22Rv1 (cell line): Measurements from ENCODE around the gene AMBN.

Experiments
- H3K27ac ChIP-seq: fragments of 450-650 bp; 2 replicates; pipeline ENCODE4 v1.5.1; 2017
- ZFX ChIP-seq: fragments of 450-650 bp; IDR thresholded peaks from 2 replicates; pipeline ENCODE4 v1.6.1; 2017; ENCODE audit warnings: antibody characterized with exemption, borderline replicate concordance
- TF ChIP-seq, protein P1 (sequence below): fragments of 450-650 bp; IDR thresholded peaks from 2 replicates; pipeline ENCODE4 v1.5.1; 2017; ENCODE audit warnings: mild to moderate bottlenecking

The AMBN gene

GRCh38 chr4:70591955-70592582 is at the start of gene AMBN:
Gene AMBN (plus strand): TSS chr4:70592256. CDS start chr4:70592359, 103 bp downstream.
- no peak for TF ChIP-seq ZFX
- TF ChIP-seq, protein P1, sequence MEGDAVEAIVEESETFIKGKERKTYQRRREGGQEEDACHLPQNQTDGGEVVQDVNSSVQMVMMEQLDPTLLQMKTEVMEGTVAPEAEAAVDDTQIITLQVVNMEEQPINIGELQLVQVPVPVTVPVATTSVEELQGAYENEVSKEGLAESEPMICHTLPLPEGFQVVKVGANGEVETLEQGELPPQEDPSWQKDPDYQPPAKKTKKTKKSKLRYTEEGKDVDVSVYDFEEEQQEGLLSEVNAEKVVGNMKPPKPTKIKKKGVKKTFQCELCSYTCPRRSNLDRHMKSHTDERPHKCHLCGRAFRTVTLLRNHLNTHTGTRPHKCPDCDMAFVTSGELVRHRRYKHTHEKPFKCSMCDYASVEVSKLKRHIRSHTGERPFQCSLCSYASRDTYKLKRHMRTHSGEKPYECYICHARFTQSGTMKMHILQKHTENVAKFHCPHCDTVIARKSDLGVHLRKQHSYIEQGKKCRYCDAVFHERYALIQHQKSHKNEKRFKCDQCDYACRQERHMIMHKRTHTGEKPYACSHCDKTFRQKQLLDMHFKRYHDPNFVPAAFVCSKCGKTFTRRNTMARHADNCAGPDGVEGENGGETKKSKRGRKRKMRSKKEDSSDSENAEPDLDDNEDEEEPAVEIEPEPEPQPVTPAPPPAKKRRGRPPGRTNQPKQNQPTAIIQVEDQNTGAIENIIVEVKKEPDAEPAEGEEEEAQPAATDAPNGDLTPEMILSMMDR = no peak
- no peak within 1 kb of the TSS for H3K27ac ChIP-seq

GRCh38 chr4:70544279-70544868 is 47.7 kb upstream of the AMBN start:
- TF ChIP-seq, protein P1 = peak; percentile 81
- no peak for TF ChIP-seq ZFX
- no peak overlapping the region for H3K27ac ChIP-seq

DNA sequence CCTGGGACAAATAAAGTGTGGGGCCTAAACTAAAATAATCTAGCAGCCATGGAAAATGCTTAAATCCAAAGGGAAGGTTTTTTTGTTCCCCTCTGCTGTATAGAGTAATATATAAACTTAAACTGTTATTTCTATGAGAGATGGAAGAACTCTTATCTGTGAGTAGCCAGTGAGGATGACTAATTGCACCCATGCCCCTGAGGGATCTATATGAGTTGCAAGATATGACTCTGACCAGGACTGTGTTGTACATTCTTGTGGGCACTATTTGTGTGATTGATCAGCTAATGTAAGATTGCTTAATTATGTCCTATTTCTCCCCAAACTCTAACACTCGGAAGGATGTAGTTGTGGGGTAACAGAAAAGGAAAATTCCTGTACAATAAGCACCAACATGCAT is 35.2 kb upstream of the AMBN start:
- no peak overlapping the region for H3K27ac ChIP-seq
- TF ChIP-seq, protein P1 = no peak
- no peak for TF ChIP-seq ZFX

DNA sequence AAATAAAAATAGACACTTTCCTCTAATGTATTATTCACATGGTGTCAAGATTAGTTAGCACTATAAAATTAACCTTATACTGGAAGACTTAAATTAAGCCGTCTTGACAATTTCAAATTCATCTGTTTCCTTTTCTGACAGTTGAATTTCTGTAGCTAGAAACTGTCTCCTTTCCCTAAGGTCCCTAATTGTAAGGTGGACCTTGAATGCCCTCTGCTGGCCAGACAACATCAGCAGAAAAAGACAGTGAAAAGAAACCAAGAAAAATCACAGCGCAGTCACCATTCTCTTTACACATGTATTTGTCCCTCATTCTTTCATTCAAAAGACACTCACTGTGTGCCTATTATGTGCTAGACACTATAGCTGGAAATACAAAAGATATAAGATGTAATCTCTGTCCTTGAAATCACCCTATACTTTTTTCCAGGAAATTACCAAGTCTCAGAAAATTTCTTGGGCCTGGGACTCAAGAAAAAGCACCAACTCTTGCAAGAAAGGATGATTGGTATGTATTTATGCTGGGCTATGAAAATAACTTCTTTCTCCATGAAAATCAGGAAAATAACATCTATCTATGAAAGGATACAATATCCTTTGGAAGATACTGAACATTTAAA is 32.7 kb upstream of the AMBN start:
- TF ChIP-seq, protein P1 = peak; percentile 88
- no peak for TF ChIP-seq ZFX
- no peak overlapping the region for H3K27ac ChIP-seq

- H3K27ac ChIP-seq = no peak overlapping the region
- TF ChIP-seq, protein P1 = no peak
- no peak for TF ChIP-seq ZFX
These were observed 32.1 kb upstream of the AMBN start for GRCh38 chr4:70559924-70560323.

GRCh38 chr4:70564033-70564432 is 28.0 kb upstream of the AMBN start:
- H3K27ac ChIP-seq = no peak overlapping the region
- no peak for TF ChIP-seq ZFX
- TF ChIP-seq, protein P1 = no peak

DNA sequence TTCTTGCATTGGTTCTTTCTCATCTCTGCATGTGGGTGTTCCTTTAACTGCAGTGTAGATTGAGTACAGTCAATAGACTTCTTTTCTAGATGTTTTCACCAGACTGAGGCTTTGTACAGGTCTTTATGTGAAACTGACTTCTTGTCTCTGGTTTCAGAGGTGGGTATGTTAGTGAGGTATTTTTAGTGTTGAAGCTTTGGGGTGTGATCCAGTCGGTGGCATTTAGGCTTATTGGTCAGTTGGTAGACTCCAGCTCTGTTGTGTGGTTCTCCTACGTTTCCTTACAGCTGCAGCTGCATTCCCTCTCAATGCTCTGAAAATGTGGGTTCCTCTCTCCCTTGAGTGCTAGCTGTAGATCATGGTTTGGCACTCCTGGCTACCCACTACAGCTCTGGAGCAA is 21.3 kb upstream of the AMBN start:
- H3K27ac ChIP-seq = no peak overlapping the region
- TF ChIP-seq ZFX = no peak
- TF ChIP-seq, protein P1 = no peak
